Sigmoid colon (tissue), 7 donors: ENCODE data around the gene LEO1. TPM values are rescaled to one million over a fixed set of nuclear protein-coding genes. Genes with fewer than 3 reads are reported as not detected.

ENCODE experiments used
- DNase-seq: peaks from one replicate; pipeline ENCODE4 v3.0.0-alpha.2; 2019
- H3K27ac ChIP-seq, 4 donors: fragments of 200-600 bp; sonication (generic); one replicate each; pipeline ENCODE4 v1.5.1; 2016 to 2019; ENCODE audit warnings: mild to moderate bottlenecking in 1 of 4
- H3K27me3 ChIP-seq, 3 donors: fragments of 200-600 bp; sonication (generic); one replicate each; pipeline ENCODE4 v1.5.1; 2019; ENCODE audit warnings: mild to moderate bottlenecking in 1 of 3
- H3K36me3 ChIP-seq, 4 donors: fragments of 200-600 bp; sonication (generic); one replicate each; pipeline ENCODE4 v1.5.1; 2016 to 2019
- H3K4me1 ChIP-seq, 4 donors: fragments of 200-600 bp; sonication (generic); one replicate each; pipeline ENCODE4 v1.5.1; 2017 to 2019
- H3K4me3 ChIP-seq, 4 donors: fragments of 200-600 bp; sonication (generic); one replicate each; pipeline ENCODE4 v1.5.1; 2017 to 2019; ENCODE audit warnings: mild to moderate bottlenecking in 2 of 4, moderate library complexity in 1 of 4
- H3K9me3 ChIP-seq, 4 donors: fragments of 200-600 bp in 3 of 4; sonication (generic) in 3 of 4; one replicate each; pipeline versions ENCODE4 v1.5.1 to v1.6.1; 2013 to 2019
- CTCF ChIP-seq, 4 experiments: fragments of 450-650 bp in 3 of 4; fragments of 200-600 bp in 1 of 4; IDR thresholded peaks; one replicate each; pipeline ENCODE4 v1.5.1; 2016 to 2019; ENCODE audit warnings: antibody characterized with exemption in 4 of 4, mild to moderate bottlenecking in 3 of 4, moderate library complexity in 2 of 4
- EP300 ChIP-seq, 4 donors: sonication (generic); formaldehyde crosslinking; IDR thresholded peaks; one replicate each; pipeline ENCODE4 v1.6.1; 2017; ENCODE audit warnings: antibody characterized with exemption in 4 of 4
- POLR2A ChIP-seq, 2 donors: fragments of 450-650 bp; IDR thresholded peaks; one replicate each; pipeline ENCODE4 v1.6.1; 2016; ENCODE audit warnings: antibody characterized with exemption in 2 of 2, mild to moderate bottlenecking in 2 of 2, moderate library complexity in 2 of 2
- POLR2AphosphoS5 ChIP-seq, 4 donors: sonication (generic); formaldehyde crosslinking; IDR thresholded peaks; one replicate each; pipeline ENCODE4 v1.6.1; 2017; ENCODE audit warnings: antibody characterized with exemption in 4 of 4
- WGBS, 2 donors: extraction: QIAGEN DNeasy Blood & Tissue Kit; methylation state at CpG; one replicate each; pipeline ENCODE4 v1.1.7; 2013; 5-methylcytosine and 5-hydroxymethylcytosine counted together
- intact Hi-C: fragments of 100-400 bp; cut with DNase I; formaldehyde crosslinking; loops from one replicate; pipeline ENCODE4 v1.15.1; 2023
- polyA plus RNA-seq, 3 donors: library from polyadenylated mRNA; stranded (reverse); fragments of 200-250 nt; gene quantifications; one replicate each; pipeline ENCODE4 v1.2.3, GENCODE V29; 2013
- total RNA-seq, 4 donors: library from RNA; depleted of rRNA; stranded (reverse); fragments of >200 nt; gene quantifications; one replicate each; pipeline ENCODE4 v1.1.0, GENCODE V29; 2016
- donor health status: healthy with polysubstance abuse.
- donor health status: Bipolar disorder and iron deficiency.
- donor health status: healthy.

LEO1 gene
- total and polyA plus RNA-seq, 7 donors: 7.4 to 40.0 (median 15.3) TPM

- WGBS, 2 donors: 90 to 94% methylated on average over 4 of the region's 4 CpGs
- no peak for DNase-seq
- H3K4me1 ChIP-seq: no peaks in the 10 kb centered on the region
- no peaks in the 10 kb centered on the region for H3K27me3 ChIP-seq
- peaks cover 0 to 17% (median 0%) of the 10 kb centered on the region in 4 donors for H3K36me3 ChIP-seq
- no peak overlapping the region for H3K4me3 ChIP-seq
- TF ChIP-seq EP300 (IDR thresholded peaks at IDR 0.05) (no peak), CTCF (IDR thresholded peaks at IDR 0.05) (no peak), POLR2AphosphoS5 (IDR thresholded peaks at IDR 0.05) (no peak), POLR2A (IDR thresholded peaks at IDR 0.05) (no peak)
- intact Hi-C loops: no loop called here
- H3K9me3 ChIP-seq: no peaks in the 10 kb centered on the region
- H3K27ac ChIP-seq: no peak overlapping the region
Observed at GRCh38 chr15:51931638-51932037, 39.9 kb downstream of the LEO1 start.

GRCh38 chr15:51931016-51931415, 40.6 kb downstream of the LEO1 start:
- Histone ChIP-seq H3K27me3 (no peaks in the 10 kb centered on the region), H3K4me3 (no peak overlapping the region), H3K9me3 (no peaks in the 10 kb centered on the region), H3K36me3 (peaks cover 0 to 12% (median 0%) of the 10 kb centered on the region in 4 donors), H3K4me1 (no peaks in the 10 kb centered on the region), H3K27ac (no peak overlapping the region)
- WGBS, 2 donors: 96 to 97% methylated on average over 3 of the region's 3 CpGs
- TF ChIP-seq CTCF (IDR thresholded peaks at IDR 0.05) (no peak), POLR2AphosphoS5 (IDR thresholded peaks at IDR 0.05) (no peak), EP300 (IDR thresholded peaks at IDR 0.05) (no peak), POLR2A (IDR thresholded peaks at IDR 0.05) (no peak)
- DNase-seq: no peak
- intact Hi-C loops: no loop called here

GRCh38 chr15:51926809-51927208, 44.8 kb downstream of the LEO1 start:
- no peak overlapping the region for H3K27ac ChIP-seq
- H3K4me3 ChIP-seq: no peak overlapping the region
- H3K36me3 ChIP-seq: peaks cover 0 to 44% (median 5%) of the 10 kb centered on the region in 4 donors
- WGBS, 2 donors: 97 to 98% methylated on average over 3 of the region's 3 CpGs
- TF ChIP-seq EP300 (IDR thresholded peaks at IDR 0.05): no peak
- TF ChIP-seq POLR2A (IDR thresholded peaks at IDR 0.05): no peak
- TF ChIP-seq CTCF (IDR thresholded peaks at IDR 0.05): no peak
- TF ChIP-seq POLR2AphosphoS5 (IDR thresholded peaks at IDR 0.05): no peak
- DNase-seq: no peak
- no peaks in the 10 kb centered on the region for H3K27me3 ChIP-seq
- intact Hi-C loops: no loop called here
- no peaks in the 10 kb centered on the region for H3K9me3 ChIP-seq
- no peaks in the 10 kb centered on the region for H3K4me1 ChIP-seq

GRCh38 chr15:51924156-51925068, 47.2 kb downstream of the LEO1 start:
- Histone ChIP-seq H3K9me3 (no peaks in the 10 kb centered on the region), H3K36me3 (peaks cover 0 to 40% (median 6%) of the 10 kb centered on the region in 4 donors), H3K27me3 (no peaks in the 10 kb centered on the region), H3K27ac (no peak overlapping the region), H3K4me3 (no peak overlapping the region), H3K4me1 (no peaks in the 10 kb centered on the region)
- intact Hi-C loops: no loop called here
- TF ChIP-seq EP300 (IDR thresholded peaks at IDR 0.05) (no peak), CTCF (IDR thresholded peaks at IDR 0.05) (no peak), POLR2AphosphoS5 (IDR thresholded peaks at IDR 0.05) (no peak), POLR2A (IDR thresholded peaks at IDR 0.05) (no peak)
- WGBS, 2 donors: 71 to 84% methylated on average over 11 of the region's 11 CpGs
- no peak for DNase-seq
